Measurements from ENCODE around the gene GP2. TPM values are rescaled to one million over a fixed set of nuclear protein-coding genes. Genes with fewer than 3 reads are reported as not detected.

Gene GP2
- total RNA-seq, 1 donor from 2014 or later, result not detected

DNA sequence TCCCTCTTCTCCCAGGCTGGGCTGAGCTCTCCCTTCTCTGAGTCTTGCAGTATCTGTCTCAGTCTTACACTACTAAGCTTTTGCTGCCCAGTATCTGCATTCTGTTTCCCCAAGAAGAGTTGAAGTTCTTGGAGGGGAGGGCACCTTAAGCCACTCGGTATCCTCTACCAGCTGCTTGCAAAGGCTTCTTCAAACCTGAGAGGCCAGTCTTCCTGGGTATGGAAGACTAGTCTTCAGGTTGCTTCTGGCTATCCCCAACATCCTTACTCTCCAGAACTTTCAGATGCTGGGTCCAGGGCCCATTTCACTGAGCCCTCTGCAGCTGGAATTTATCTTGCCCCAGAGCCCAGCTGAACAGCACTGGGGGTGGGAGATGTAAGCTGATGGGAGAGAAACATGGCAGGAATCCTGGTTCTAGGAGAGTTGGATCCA, 20.1 kb downstream of the GP2 start:
- intact Hi-C loops (cut with micrococcal nuclease), result no loop called here

GRCh38 chr16:20306401-20306800, 20.9 kb downstream of the GP2 start:
- intact Hi-C loops (cut with micrococcal nuclease), result no loop called here

GRCh38 chr16:20303012-20303411, 24.3 kb downstream of the GP2 start:
- intact Hi-C loops (cut with micrococcal nuclease), result no loop called here

DNA sequence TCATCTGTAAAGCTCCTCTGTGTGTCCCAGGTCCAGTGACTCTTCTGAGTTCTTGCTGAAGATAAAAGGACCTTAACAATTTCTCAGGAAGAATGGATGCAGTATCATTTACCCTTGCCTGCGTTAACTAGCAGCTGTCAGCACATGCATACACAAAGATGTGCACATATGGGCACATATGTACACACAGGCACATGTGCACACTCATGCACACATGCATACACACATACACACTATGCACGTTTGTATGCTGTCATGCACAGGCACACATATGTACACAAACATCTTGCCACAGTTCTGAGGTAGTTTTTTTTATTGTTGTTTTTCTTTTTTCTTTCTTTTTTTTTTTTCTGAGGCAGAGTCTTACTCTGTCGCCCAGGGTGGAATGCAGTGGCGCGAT, 24.9 kb downstream of the GP2 start:
- intact Hi-C loops (cut with micrococcal nuclease), result no loop called here

- intact Hi-C loops (cut with micrococcal nuclease), result no loop called here
These were observed 25.5 kb downstream of the GP2 start for GRCh38 chr16:20301840-20302239.

- intact Hi-C loops (cut with micrococcal nuclease), result loop anchor here (1.0 kb wide), 1 partner anchor 393 kb away; no protein-coding TSS in a partner anchor
These were observed 26.8 kb downstream of the GP2 start for GRCh38 chr16:20300312-20301097.

GRCh38 chr16:20298452-20298851, 28.9 kb downstream of the GP2 start:
- intact Hi-C loops (cut with micrococcal nuclease), result no loop called here

- intact Hi-C loops (cut with micrococcal nuclease), result no loop called here
These were observed 35.8 kb downstream of the GP2 start for GRCh38 chr16:20291208-20292206.

DNA sequence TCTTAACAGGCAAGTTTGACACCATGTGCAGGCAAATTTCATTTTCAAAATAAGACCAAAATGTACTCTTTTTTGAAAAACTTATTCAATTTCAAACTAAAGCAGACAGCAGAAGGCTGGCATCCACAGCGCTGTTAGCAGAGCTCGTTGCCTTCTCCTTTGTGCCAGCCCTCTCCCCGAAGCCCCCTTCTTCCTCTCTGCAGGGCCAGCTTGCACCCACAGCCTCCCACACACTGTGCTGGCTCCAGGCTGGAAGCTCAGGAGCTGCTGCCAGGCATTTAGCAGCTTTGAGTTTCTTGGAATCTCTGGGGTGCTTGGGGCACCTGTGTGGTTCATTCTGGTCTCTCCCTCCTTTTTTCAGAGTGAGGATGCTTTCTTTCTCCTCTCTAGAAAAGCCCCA, 37.7 kb downstream of the GP2 start:
- intact Hi-C loops (cut with micrococcal nuclease), result no loop called here

GRCh38 chr16:20285993-20286499, 41.3 kb downstream of the GP2 start:
- intact Hi-C loops (cut with micrococcal nuclease), result no loop called here

DNA sequence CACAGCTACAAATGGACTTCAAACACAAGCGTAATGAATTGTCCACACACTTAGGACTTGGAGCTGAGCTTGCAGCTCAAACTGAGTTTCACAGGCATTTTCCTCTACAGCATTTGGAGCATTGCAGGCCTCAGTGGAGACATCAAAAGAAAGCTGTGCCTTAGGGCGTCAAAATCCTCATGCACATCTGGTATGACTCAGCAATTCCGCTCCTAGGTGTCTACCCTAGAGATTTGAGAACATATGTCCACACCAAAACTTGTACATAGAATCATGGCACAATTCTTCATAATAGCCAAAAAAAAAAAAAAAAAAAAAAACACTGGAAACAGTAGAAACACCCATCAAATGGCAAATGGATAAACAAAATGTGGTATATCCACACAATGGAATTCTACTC, 47.1 kb downstream of the GP2 start:
- intact Hi-C loops (cut with micrococcal nuclease), result no loop called here

DNA sequence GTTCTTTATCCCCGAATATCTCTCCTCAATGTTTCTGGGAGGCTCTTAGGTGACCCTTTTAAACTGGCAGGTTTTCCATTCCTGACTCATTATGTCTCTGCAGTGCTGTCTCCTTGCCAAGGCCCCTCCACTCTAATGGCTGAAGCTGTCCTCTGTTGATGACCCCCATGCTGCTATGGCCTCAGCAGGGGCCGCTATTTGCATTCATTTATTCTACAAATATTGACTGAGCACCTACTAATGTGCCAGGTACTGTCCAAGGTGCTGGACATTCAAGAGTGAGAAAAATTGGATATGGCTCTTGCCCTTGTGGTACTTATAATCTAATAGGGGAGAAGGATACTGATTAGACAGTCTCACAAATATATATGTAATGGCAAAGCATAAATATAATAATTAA, 55.4 kb downstream of the GP2 start:
- intact Hi-C loops (cut with micrococcal nuclease), result no loop called here

DNA sequence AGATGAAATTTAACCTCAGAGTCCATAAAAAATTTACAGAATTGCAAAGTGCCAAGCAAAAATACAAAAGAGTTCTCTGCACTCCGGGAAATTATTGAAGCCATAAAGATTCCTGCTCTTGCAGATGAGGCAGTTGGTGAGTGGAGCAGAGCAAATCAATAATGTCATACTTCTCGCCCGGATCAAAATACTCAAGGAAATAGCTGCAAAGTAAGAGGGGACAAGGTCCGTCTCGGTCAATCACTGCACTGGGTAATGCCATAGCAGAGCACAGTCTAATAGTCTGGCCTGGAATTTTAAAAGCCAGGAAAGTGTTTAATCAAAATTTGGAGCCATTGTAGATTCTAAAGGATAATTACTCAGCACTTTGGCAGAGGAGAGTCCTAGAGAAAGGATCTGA, 58.9 kb downstream of the GP2 start:
- intact Hi-C loops (cut with micrococcal nuclease), result no loop called here

DNA sequence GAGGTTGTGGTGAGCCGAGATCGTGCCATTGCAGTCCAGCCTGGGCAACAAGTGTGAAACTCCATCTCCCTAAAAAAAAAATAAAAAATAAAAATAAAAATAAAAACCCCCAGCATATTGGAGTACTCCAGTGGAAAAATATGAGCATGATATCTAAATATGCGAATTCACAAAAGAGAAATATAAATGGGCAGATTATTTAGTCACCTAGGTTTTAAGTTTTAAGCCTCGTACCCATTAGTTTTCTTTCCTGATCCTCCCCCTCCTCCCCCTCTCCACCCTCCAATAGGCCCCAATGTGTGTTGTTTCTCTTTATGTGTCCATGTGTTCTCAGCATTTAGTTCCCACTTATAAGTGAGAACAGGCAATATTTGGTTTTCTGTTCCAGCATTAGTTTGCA, 62.3 kb downstream of the GP2 start:
- intact Hi-C loops (cut with micrococcal nuclease), result no loop called here

GRCh38 chr16:20263138-20263855, 64.0 kb downstream of the GP2 start:
- intact Hi-C loops (cut with micrococcal nuclease), result no loop called here

GRCh38 chr16:20262248-20262647, 65.1 kb downstream of the GP2 start:
- intact Hi-C loops (cut with micrococcal nuclease), result no loop called here

DNA sequence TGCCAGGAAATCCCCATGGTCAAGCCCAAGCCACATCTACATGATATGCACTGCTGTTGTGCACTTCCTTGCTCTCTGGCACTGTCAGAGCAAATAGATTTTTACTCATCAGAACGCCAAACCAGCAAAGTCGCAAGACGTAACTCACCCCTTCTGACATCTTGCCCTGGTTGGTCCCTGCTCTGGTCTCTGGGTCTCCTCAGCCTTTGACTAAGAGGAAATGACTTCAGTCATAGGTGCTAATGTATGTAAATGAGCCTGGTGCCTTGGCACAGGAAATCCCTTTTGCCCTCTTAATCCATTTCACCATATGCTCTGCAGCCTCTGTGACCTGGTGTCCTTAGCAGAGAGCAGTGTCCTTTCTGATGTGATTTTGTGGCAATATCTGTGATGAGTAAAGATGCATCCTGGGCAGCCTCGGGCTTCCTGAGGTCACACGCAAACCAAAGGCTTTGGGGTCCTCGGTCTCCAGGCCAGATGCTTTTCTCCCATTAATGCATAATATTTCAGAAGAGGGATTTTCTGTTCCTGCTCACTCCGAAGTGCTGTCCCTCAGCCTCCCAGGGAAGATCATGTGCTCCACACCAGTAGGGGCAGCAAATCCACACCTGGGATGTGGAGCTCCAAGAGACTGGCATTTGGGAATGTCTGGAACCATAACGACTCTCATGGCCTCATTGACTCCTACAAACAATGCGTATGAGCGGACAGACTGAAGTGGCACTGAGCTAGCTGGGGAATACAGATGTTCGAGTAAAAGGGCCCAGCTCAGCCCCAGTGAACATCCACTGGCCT, 66.9 kb downstream of the GP2 start:
- intact Hi-C loops (cut with micrococcal nuclease), result no loop called here
